Epithelial cell of esophagus (primary cell): Measurements from ENCODE around the gene CEP170B.
A peak's percentile ranks its signal among the peaks of the same experiment; 100 is the strongest.

Experiments used
- DNase-seq: peaks from one replicate; pipeline ENCODE4 v3.0.0; 2010; ENCODE audit warnings: low read depth
- H3K4me3 ChIP-seq: 2 replicates; pipeline ENCODE4 v1.5.1; 2011; ENCODE audit warnings: mild to moderate bottlenecking, low read length, control low read depth
- CTCF ChIP-seq: IDR thresholded peaks from 2 replicates; pipeline ENCODE4 v1.5.1; 2011; ENCODE audit warnings: low read depth, mild to moderate bottlenecking, low read length, control low read depth, inconsistent platforms; ENCODE audit not compliant: insufficient read depth; ENCODE audit errors: missing control alignments

CEP170B gene

GRCh38 chr14:104868060-104868740, 3.1 kb downstream of the CEP170B start:
- no peak overlapping the region for H3K4me3 ChIP-seq
- no peak for DNase-seq
- TF ChIP-seq CTCF: no peak

GRCh38 chr14:104868811-104869572, 3.9 kb downstream of the CEP170B start:
- no peak for TF ChIP-seq CTCF
- no peak for DNase-seq
- no peak overlapping the region for H3K4me3 ChIP-seq

DNA sequence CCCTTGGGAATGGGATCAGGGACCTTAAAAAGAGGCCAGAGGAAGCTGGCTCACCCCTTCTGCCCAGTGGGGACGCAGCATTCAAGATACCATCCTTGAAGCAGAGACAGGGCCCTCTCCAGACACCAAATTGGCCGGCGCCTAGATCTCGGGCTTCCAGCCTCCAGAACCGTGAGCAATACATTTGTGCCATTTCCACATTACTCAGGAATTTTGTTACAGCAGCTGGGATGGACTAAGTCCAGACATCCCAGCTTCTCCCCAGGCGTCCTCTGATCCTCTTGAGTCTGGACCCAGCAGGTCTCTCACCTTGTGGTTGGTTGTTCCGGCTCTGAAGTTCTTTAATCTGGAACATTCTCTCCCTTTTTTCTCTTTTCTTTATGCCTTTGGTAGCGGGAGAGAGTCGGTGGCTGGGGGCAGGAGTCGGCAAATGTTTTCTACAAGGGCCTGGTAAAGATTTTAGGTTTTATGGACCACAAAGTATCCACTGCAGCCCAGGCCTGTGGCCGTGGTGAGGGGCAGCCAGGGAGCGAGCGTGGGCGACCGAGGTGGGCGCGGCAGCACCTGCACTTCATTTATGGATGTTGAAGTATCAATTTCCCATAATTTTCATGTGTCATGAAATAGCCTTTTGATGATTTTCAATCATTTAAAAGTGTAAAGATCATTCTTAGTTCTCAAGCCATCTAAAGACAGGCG, 4.8 kb downstream of the CEP170B start:
- H3K4me3 ChIP-seq: no peak overlapping the region
- DNase-seq: no peak
- no peak for TF ChIP-seq CTCF

GRCh38 chr14:104870368-104871144, 5.5 kb downstream of the CEP170B start:
- no peak overlapping the region for H3K4me3 ChIP-seq
- peak; percentile 24 for TF ChIP-seq CTCF
- DNase-seq: no peak

- TF ChIP-seq CTCF: no peak
- H3K4me3 ChIP-seq: no peak overlapping the region
- DNase-seq: no peak
Observed at GRCh38 chr14:104871145-104871655, 6.1 kb downstream of the CEP170B start.

DNA sequence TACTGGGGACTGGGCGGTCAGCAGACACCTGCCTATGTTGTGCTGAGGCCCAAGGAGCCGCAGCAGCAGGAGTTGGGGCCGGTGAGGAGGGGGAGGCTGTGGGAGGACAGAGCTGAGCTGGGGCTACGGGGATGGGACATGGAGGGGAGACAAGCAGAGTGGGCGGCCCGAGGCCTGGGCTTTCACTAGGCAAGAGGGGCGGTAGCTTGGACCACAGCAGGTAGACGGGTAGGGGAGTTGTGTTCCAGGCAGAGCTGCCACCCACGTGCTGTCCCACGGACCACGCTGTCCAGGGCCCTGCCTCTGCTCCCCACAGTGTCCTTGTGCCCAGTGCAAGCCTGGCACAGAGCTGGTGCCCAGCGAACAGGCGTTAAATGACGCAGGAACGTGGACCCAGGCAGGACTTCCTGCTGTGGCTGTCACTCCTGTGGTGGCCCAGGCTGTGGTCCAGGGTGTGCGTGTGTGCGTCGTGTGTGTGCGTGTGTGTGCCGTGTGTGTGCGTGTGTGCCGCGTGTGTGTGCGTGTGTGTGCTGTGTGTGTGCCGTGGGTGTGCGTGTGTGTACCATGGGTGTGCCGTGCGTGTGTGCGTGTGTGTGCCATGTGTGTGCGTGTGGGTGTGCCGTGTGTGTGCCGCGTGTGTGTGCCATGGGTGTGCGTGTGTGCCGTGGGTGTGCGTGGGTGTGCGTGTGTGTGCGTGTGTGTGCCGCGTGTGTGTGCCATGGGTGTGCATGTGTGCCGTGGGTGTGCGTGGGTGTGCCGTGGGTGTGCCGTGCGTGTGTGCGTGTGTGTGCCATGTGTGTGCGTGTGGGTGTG, 6.8 kb downstream of the CEP170B start:
- TF ChIP-seq CTCF: no peak
- DNase-seq: no peak
- H3K4me3 ChIP-seq: no peak overlapping the region
